CD4-positive, alpha-beta T cell (primary cell): ENCODE data around the gene SRD5A1. TPM values are rescaled to one million over a fixed set of nuclear protein-coding genes. Genes with fewer than 3 reads are reported as not detected.

Experiments
- ATAC-seq: fragments of 200-7000 bp; cut with Tn5 transposase; one replicate; pipeline ENCODE4 v1.10.0; 2022; ENCODE audit warnings: mild to moderate bottlenecking; ENCODE audit not compliant: poor library complexity
- CTCF ChIA-PET: fragments of 350-600 bp; sonication (Branson Sonifier 250); formaldehyde crosslinking; loops from one replicate; lab custom pipeline; 2021; ENCODE audit warnings: antibody characterized with exemption, inconsistent platforms; lab: Charles Lee
- POLR2A ChIA-PET: fragments of 350-600 bp; sonication (Branson Sonifier 250); formaldehyde crosslinking; loops from one replicate; lab custom pipeline; 2021; ENCODE audit warnings: antibody characterized with exemption, inconsistent platforms; lab: Charles Lee
- DNase-seq, 14 experiments: peaks; one replicate each; pipeline ENCODE4 v3.0.0-alpha.2; 2013 to 2020; ENCODE audit warnings: mixed read lengths in 2 of 14
- H3K27ac ChIP-seq, 2 donors: one replicate each; pipeline versions ENCODE4 v1.5.1 to v1.7.0; 2013; ENCODE audit warnings: low read length in 2 of 2, low read depth in 1 of 2, mild to moderate bottlenecking in 1 of 2
- H3K27me3 ChIP-seq, 2 experiments: 1 replicate in 1 of 2; 2 replicates in 1 of 2; pipeline versions ENCODE4 v1.6.1 to v1.7.0; 2013; ENCODE audit warnings: low read length in 2 of 2, control low read depth in 1 of 2, mild to moderate bottlenecking in 1 of 2, moderate library complexity in 1 of 2; ENCODE audit not compliant: insufficient read depth in 2 of 2, control insufficient read depth in 1 of 2
- H3K36me3 ChIP-seq: one replicate; pipeline ENCODE4 v1.6.1; 2013; ENCODE audit warnings: low read length, control low read depth; ENCODE audit not compliant: insufficient read depth
- H3K4me1 ChIP-seq: one replicate; pipeline ENCODE4 v1.6.1; 2013; ENCODE audit warnings: low read length, control low read depth; ENCODE audit not compliant: insufficient read depth
- H3K4me3 ChIP-seq: one replicate; pipeline ENCODE4 v1.5.1; 2013; ENCODE audit warnings: mild to moderate bottlenecking, low read length, moderate library complexity
- H3K9me3 ChIP-seq, 2 experiments: 1 replicate in 1 of 2; 2 replicates in 1 of 2; pipeline versions ENCODE4 v1.6.1 to v1.7.0; 2013; ENCODE audit warnings: low read length in 2 of 2, mild to moderate bottlenecking in 2 of 2, control low read depth in 1 of 2, moderate library complexity in 1 of 2; ENCODE audit not compliant: control insufficient read depth in 1 of 2, insufficient read depth in 1 of 2
- H3K27ac Mint-ChIP-seq: one replicate; pipeline ENCODE4 v1.8.0; 2020; ENCODE audit warnings: mixed read lengths
- H3K27me3 Mint-ChIP-seq: one replicate; pipeline ENCODE4 v1.8.0; 2021; ENCODE audit warnings: mixed read lengths
- H3K36me3 Mint-ChIP-seq: one replicate; pipeline ENCODE4 v1.8.0; 2021; ENCODE audit warnings: low read depth, mixed read lengths
- H3K4me1 Mint-ChIP-seq: one replicate; pipeline ENCODE4 v1.8.0; 2021; ENCODE audit warnings: low read depth, mixed read lengths
- H3K4me3 Mint-ChIP-seq: one replicate; pipeline ENCODE4 v1.8.0; 2020; ENCODE audit warnings: mild to moderate bottlenecking, mixed read lengths
- H3K9me3 Mint-ChIP-seq: one replicate; pipeline ENCODE4 v1.8.0; 2020; ENCODE audit warnings: mixed read lengths
- CTCF ChIP-seq: fragments of 200-600 bp; IDR thresholded peaks from one replicate; pipeline ENCODE4 v1.8.0; 2022; ENCODE audit warnings: antibody characterized with exemption, mild to moderate bottlenecking
- intact Hi-C, 2 experiments: fragments of 100-400 bp; cut with DNase I in 1 of 2; cut with micrococcal nuclease in 1 of 2; formaldehyde crosslinking; loops; one replicate each; pipeline versions ENCODE4 v1.15.1 to v1.9.0; 2023 to 2025; cut with DNase I, micrococcal nuclease
- total RNA-seq, 174 experiments: library from RNA in 2 of 174; stranded (reverse) in 2 of 174; gene quantifications; one replicate each; pipeline ENCODE4 v1.2.3 and lab custom pipeline; 2021 to 2026

SRD5A1 gene
- total RNA-seq, 2 experiments from 2014 or later = 2.3 to 3.0 TPM

GRCh38 chr5:6723816-6724300, 90.6 kb downstream of the SRD5A1 start:
- Mint-ChIP-seq H3K4me1 (peaks cover 94% of the 10 kb centered on the region), H3K36me3 (peaks cover 38% of the 10 kb centered on the region), H3K4me3 (no peak overlapping the region), H3K9me3 (no peaks in the 10 kb centered on the region), H3K27me3 (no peaks in the 10 kb centered on the region), H3K27ac (peak overlapping the region; percentile 6)
- Histone ChIP-seq H3K9me3 (no peaks in the 10 kb centered on the region), H3K27me3 (no peaks in the 10 kb centered on the region), H3K4me1 (peaks cover 86% of the 10 kb centered on the region), H3K4me3 (no peak overlapping the region), H3K36me3 (peaks cover 18% of the 10 kb centered on the region), H3K27ac (no peak overlapping the region)
- DNase-seq (no peak), ATAC-seq (no peak)
- CTCF ChIA-PET = no interaction called here
- POLR2A ChIA-PET = no interaction called here
- TF ChIP-seq CTCF = no peak
- intact Hi-C loops = no loop called here

Other genes with a start within 250 kb of the SRD5A1 start
- under 1 TPM; 0.33 to 0.45 TPM for gene UBE2QL1, start 184.6 kb upstream of the SRD5A1 start, total RNA-seq
- 10 to 100 TPM; 48.3 to 50.8 TPM for gene NSUN2, start 396 bp upstream of the SRD5A1 start, total RNA-seq
- 10 to 100 TPM; 49.2 to 51.9 TPM for gene TENT4A, start 80.0 kb downstream of the SRD5A1 start, total RNA-seq